ENCODE measurements around the gene GRB2.

GRB2 gene

GRCh38 chr17:75308732-75309629 is 96.5 kb downstream of the GRB2 start:
- TF ChIP-seq, protein P1, sequence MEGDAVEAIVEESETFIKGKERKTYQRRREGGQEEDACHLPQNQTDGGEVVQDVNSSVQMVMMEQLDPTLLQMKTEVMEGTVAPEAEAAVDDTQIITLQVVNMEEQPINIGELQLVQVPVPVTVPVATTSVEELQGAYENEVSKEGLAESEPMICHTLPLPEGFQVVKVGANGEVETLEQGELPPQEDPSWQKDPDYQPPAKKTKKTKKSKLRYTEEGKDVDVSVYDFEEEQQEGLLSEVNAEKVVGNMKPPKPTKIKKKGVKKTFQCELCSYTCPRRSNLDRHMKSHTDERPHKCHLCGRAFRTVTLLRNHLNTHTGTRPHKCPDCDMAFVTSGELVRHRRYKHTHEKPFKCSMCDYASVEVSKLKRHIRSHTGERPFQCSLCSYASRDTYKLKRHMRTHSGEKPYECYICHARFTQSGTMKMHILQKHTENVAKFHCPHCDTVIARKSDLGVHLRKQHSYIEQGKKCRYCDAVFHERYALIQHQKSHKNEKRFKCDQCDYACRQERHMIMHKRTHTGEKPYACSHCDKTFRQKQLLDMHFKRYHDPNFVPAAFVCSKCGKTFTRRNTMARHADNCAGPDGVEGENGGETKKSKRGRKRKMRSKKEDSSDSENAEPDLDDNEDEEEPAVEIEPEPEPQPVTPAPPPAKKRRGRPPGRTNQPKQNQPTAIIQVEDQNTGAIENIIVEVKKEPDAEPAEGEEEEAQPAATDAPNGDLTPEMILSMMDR (IDR thresholded peaks at IDR 0.05; ENCODE audit: low read depth, low read length) = no peak
- Histone ChIP-seq H3K36me3 (no peaks in the 10 kb centered on the region), H3K4me1 (no peaks in the 10 kb centered on the region), H3K4me3 (ENCODE audit: low read depth, low read length) (no peak overlapping the region), H3K9me3 (no peaks in the 10 kb centered on the region), H3K27me3 (no peaks in the 10 kb centered on the region)
- DNase-seq = no peak

DNA sequence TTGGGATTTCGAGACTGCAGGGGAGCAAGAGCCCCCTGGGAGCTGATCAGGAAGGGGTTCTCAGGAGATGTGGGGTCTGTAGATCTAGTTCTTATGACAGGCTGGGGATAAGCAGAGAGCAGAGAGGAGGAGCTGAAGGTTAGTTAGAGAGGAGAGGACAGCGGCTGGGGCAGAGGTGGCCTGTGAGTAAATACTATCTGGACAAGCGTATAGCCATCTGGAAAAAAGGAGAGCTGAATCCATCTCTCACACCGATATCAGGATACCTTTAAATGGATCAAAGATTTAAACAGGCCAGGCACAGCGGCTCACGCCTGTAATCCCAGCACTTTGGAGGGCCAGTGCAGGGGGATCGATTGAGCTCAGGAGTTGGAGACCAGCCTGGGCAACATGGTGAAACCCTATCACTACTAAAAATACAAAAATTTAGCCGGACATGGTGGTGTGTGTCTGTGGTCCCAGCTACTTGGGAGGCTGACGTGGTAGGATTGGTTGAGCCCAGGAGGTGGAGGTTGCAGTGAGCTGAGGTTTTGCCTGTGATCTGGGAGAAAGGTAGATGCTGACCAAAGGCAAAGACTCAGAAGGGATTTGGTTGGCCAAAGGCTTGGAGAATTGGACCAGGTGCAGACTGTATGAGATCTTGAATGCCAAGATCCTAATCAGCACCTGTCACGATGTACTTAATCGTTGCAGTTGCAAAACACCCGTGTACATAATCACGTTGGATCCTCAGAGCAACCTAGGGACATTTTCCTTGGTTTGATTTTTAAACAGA is 97.3 kb downstream of the GRB2 start:
- DNase-seq = no peak
- Histone ChIP-seq H3K4me3 (ENCODE audit: low read depth, low read length) (no peak overlapping the region), H3K27me3 (no peaks in the 10 kb centered on the region), H3K36me3 (no peaks in the 10 kb centered on the region), H3K4me1 (no peaks in the 10 kb centered on the region), H3K9me3 (no peaks in the 10 kb centered on the region)
- TF ChIP-seq, protein P1 (IDR thresholded peaks at IDR 0.05; ENCODE audit: low read depth, low read length) = no peak

- Histone ChIP-seq H3K27me3 (no peaks in the 10 kb centered on the region), H3K4me1 (no peaks in the 10 kb centered on the region), H3K4me3 (ENCODE audit: low read depth, low read length) (no peak overlapping the region), H3K36me3 (no peaks in the 10 kb centered on the region), H3K9me3 (no peaks in the 10 kb centered on the region)
- no peak for DNase-seq
- TF ChIP-seq, protein P1 (IDR thresholded peaks at IDR 0.05; ENCODE audit: low read depth, low read length) = no peak
Measured at GRCh38 chr17:75301502-75302206, 103.8 kb downstream of the GRB2 start.

GRCh38 chr17:75301049-75301448 is 104.4 kb downstream of the GRB2 start:
- Histone ChIP-seq H3K4me1 (no peaks in the 10 kb centered on the region), H3K27me3 (no peaks in the 10 kb centered on the region), H3K9me3 (no peaks in the 10 kb centered on the region), H3K36me3 (no peaks in the 10 kb centered on the region), H3K4me3 (ENCODE audit: low read depth, low read length) (no peak overlapping the region)
- TF ChIP-seq, protein P1 (IDR thresholded peaks at IDR 0.05; ENCODE audit: low read depth, low read length) = no peak
- DNase-seq = no peak

DNA sequence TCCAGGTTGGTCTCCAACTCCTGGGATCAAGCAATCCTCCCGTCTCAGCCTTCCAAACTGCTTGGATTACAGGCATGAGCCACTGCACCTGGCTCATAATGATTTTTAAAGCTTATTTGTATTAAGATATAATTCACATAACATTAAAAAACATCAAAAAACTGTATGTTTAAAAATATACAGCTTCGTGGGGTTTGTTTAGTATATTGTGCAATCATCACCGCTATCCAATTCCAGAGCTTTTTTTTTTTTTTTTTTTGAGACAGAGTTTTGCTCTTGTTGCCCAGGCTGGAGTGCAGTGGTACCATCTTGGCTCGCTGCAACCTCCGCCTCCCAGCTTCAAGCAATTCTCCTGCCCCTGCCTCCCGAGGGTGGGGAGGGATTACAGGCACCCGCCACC is 105.2 kb downstream of the GRB2 start:
- TF ChIP-seq, protein P1 (IDR thresholded peaks at IDR 0.05; ENCODE audit: low read depth, low read length) = no peak
- Histone ChIP-seq H3K9me3 (no peaks in the 10 kb centered on the region), H3K4me3 (ENCODE audit: low read depth, low read length) (no peak overlapping the region), H3K4me1 (no peaks in the 10 kb centered on the region), H3K36me3 (no peaks in the 10 kb centered on the region), H3K27me3 (no peaks in the 10 kb centered on the region)
- DNase-seq = no peak

Measured in BE2C (cell line).